Progenitor cell of endocrine pancreas (in vitro differentiated cells): ENCODE data around the gene NKX3-2. TPM values are rescaled to one million over a fixed set of nuclear protein-coding genes. Genes with fewer than 3 reads are reported as not detected.

Experiments
- DNase-seq: peaks from one replicate; pipeline ENCODE4 v3.0.0; 2021; ENCODE audit warnings: low spot score; ENCODE audit not compliant: unreplicated experiment
- H3K27ac Mint-ChIP-seq: 2 replicates; pipeline ENCODE4 v1.8.0; 2021; ENCODE audit warnings: mild to moderate bottlenecking, moderate library complexity, mixed read lengths
- H3K27me3 Mint-ChIP-seq: 2 replicates; pipeline ENCODE4 v1.8.0; 2021; ENCODE audit warnings: mixed read lengths
- H3K36me3 Mint-ChIP-seq: 2 replicates; pipeline ENCODE4 v1.8.0; 2022; ENCODE audit warnings: mixed read lengths; ENCODE audit not compliant: insufficient read depth
- H3K4me1 Mint-ChIP-seq: 2 replicates; pipeline ENCODE4 v1.8.0; 2021; ENCODE audit warnings: low read depth, mixed read lengths
- H3K4me3 Mint-ChIP-seq: 2 replicates; pipeline ENCODE4 v1.8.0; 2021; ENCODE audit warnings: low read depth, mild to moderate bottlenecking, moderate library complexity, mixed read lengths
- H3K9me3 Mint-ChIP-seq: 2 replicates; pipeline ENCODE4 v1.8.0; 2021; ENCODE audit warnings: low read depth, mixed read lengths
- CTCF ChIP-seq: fragments of 200-600 bp; sonication (generic); IDR thresholded peaks from one replicate; pipeline ENCODE4 v1.5.0; 2021; ENCODE audit warnings: antibody characterized with exemption, mild to moderate bottlenecking; ENCODE audit not compliant: unreplicated experiment
- total RNA-seq: library from RNA; stranded (reverse); gene quantifications from 2 replicates; pipeline ENCODE4 v1.2.1, GENCODE V29; 2021

Gene NKX3-2
- total RNA-seq, 1 donor from 2014 or later = 2.1 TPM

- DNase-seq = no peak
Measured at GRCh38 chr4:13525606-13526281, 18.6 kb downstream of the NKX3-2 start.

GRCh38 chr4:13524504-13525243, 19.6 kb downstream of the NKX3-2 start:
- no peak for TF ChIP-seq CTCF
- no peak overlapping the region for H3K27ac Mint-ChIP-seq
- no peaks in the 10 kb centered on the region for H3K4me1 Mint-ChIP-seq
- no peak overlapping the region for H3K4me3 Mint-ChIP-seq
- H3K9me3 Mint-ChIP-seq = no peaks in the 10 kb centered on the region
- DNase-seq = no peak
- no peaks in the 10 kb centered on the region for H3K36me3 Mint-ChIP-seq
- peaks cover 46% of the 10 kb centered on the region for H3K27me3 Mint-ChIP-seq

More at GRCh38 chr4:13525606-13526281, 18.6 kb downstream of the NKX3-2 start:
- Mint-ChIP-seq H3K27me3 (peaks cover 57% of the 10 kb centered on the region), H3K4me1 (no peaks in the 10 kb centered on the region), H3K9me3 (no peaks in the 10 kb centered on the region), H3K27ac (no peak overlapping the region), H3K36me3 (no peaks in the 10 kb centered on the region), H3K4me3 (no peak overlapping the region)
- TF ChIP-seq CTCF = no peak

- Mint-ChIP-seq H3K27ac (no peak overlapping the region), H3K27me3 (peaks cover 44% of the 10 kb centered on the region), H3K4me1 (no peaks in the 10 kb centered on the region), H3K9me3 (no peaks in the 10 kb centered on the region), H3K4me3 (no peak overlapping the region), H3K36me3 (no peaks in the 10 kb centered on the region)
- DNase-seq = no peak
- no peak for TF ChIP-seq CTCF
Measured at GRCh38 chr4:13523591-13524503, 20.5 kb downstream of the NKX3-2 start.

GRCh38 chr4:13523105-13523477, 21.2 kb downstream of the NKX3-2 start:
- no peak for TF ChIP-seq CTCF
- H3K4me3 Mint-ChIP-seq = no peak overlapping the region
- DNase-seq = no peak
- H3K27ac Mint-ChIP-seq = no peak overlapping the region
- no peaks in the 10 kb centered on the region for H3K4me1 Mint-ChIP-seq
- peaks cover 37% of the 10 kb centered on the region for H3K27me3 Mint-ChIP-seq
- no peaks in the 10 kb centered on the region for H3K9me3 Mint-ChIP-seq
- no peaks in the 10 kb centered on the region for H3K36me3 Mint-ChIP-seq
